Measurements from ENCODE around the gene APP. TPM values are rescaled to one million over a fixed set of nuclear protein-coding genes. Genes with fewer than 3 reads are reported as not detected.

The APP gene
- total and polyA plus RNA-seq, 10 of the 15 experiments (the other 5 are each of a cell fraction or from before 2014, with no cell fraction given): 8.8 to 94.9 (median 51.0) TPM

DNA sequence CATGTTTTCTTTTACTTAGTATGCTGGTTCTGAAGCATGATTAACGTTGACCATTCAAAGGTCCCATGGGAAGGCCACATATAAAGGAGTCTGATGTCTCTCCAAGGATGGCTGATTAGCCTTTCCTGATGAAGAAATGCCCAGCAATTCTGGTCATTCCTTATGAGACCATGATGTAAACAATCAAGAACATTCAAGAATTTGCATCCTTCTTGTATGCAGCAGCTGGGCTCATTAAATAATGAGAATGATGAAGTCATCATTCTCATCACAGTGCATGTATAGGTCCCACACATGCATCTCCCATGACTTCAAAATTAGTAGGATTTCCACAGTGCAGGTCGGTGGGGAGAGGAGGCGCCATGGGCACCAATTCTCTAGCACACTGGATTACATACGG is 85.4 kb downstream of the APP start:
- intact Hi-C loops (cut with micrococcal nuclease; ENCODE audit: unreplicated experiment): no loop called here
- no peaks in the 10 kb centered on the region for H3K4me1 ChIP-seq (ENCODE audit: control insufficient read depth, insufficient read depth, low read length)

DNA sequence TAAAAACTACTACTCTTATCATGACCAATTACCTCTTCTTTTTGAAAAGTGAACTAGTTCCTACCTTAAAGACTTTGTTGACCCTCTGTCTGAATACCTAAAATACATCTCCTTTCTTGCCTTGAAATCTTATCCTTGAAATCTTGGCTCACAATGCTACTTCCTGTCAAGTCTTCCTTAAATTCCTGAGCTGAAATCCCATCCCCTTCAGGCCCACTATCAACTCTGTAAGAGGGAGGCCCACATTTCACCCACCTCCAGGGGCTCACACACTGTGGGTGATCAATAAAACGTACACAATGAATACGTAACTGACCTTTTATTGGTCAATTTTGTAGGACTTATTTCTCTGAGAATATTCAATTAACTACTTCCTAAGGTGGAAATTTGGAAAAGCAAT is 88.0 kb downstream of the APP start:
- ChIA-PET SMC1A (ENCODE audit: uncharacterized antibody, unreplicated experiment) (interaction anchor here (2.1 kb wide), 1 partner anchor 9 kb away, joined by 6 read pairs; no protein-coding TSS in a partner anchor), CTCF (no interaction called here), POLR2A (no interaction called here), RAD21 (ENCODE audit: unreplicated experiment) (no interaction called here)
- DNase-seq (ENCODE audit: low read depth, low spot score) (no peak), FAIRE-seq (no peak), ATAC-seq (no peak)
- Histone ChIP-seq H3K4me3 (no peak overlapping the region), H3K36me3 (ENCODE audit: control insufficient read depth in 2 of 2, insufficient read depth in 2 of 2, low read length in 1 of 2) (no peaks in the 10 kb centered on the region), H3K9me3 (replicated peaks; ENCODE audit: control insufficient read depth, insufficient read depth, low read length) (no peaks in the 10 kb centered on the region), H3K27ac (ENCODE audit: control insufficient read depth, insufficient read depth) (no peak overlapping the region), H4K20me1 (ENCODE audit: control insufficient read depth, insufficient read depth) (no peaks in the 10 kb centered on the region), H3K9ac (ENCODE audit: control insufficient read depth, insufficient read depth, low read length) (no peak overlapping the region), H3K4me2 (ENCODE audit: control insufficient read depth, insufficient read depth) (no peak overlapping the region), H2AFZ (ENCODE audit: control insufficient read depth, low read depth, low read length) (no peak overlapping the region), H3K79me2 (ENCODE audit: control insufficient read depth, insufficient read depth, low read length) (no peaks in the 10 kb centered on the region), H3K4me1 (ENCODE audit: control insufficient read depth, insufficient read depth, low read length) (no peaks in the 10 kb centered on the region), H3K27me3 (replicated peaks in 1 of 2; ENCODE audit: control insufficient read depth in 2 of 2, insufficient read depth in 2 of 2, low read length in 1 of 2) (no peaks in the 10 kb centered on the region)
- in situ Hi-C loops (cut with MboI) (no loop called here), intact Hi-C loops (cut with micrococcal nuclease; ENCODE audit: unreplicated experiment) (no loop called here)
- no TSS peak for BruUV-seq (replicated peaks)
- WGBS (ENCODE audit: insufficient coverage, insufficient replicate concordance, low lambda C conversion rate, missing lambda C conversion rate): 89% methylated on average over 2 of the region's 2 CpGs
- TF ChIP-seq, protein P1, sequence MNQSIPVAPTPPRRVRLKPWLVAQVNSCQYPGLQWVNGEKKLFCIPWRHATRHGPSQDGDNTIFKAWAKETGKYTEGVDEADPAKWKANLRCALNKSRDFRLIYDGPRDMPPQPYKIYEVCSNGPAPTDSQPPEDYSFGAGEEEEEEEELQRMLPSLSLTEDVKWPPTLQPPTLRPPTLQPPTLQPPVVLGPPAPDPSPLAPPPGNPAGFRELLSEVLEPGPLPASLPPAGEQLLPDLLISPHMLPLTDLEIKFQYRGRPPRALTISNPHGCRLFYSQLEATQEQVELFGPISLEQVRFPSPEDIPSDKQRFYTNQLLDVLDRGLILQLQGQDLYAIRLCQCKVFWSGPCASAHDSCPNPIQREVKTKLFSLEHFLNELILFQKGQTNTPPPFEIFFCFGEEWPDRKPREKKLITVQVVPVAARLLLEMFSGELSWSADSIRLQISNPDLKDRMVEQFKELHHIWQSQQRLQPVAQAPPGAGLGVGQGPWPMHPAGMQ (IDR thresholded peaks at IDR 0.05; ENCODE audit: borderline replicate concordance): no peak
- TF ChIP-seq ZSCAN29 (IDR thresholded peaks at IDR 0.05): no peak
- no peak for TF ChIP-seq NR2C2 (IDR thresholded peaks at IDR 0.05; ENCODE audit: borderline replicate concordance, control insufficient read depth, insufficient read length, low read depth)
- TF ChIP-seq ZNF207 (IDR thresholded peaks at IDR 0.05; ENCODE audit: borderline replicate concordance): no peak
- no peak for TF ChIP-seq IKZF2 (IDR thresholded peaks at IDR 0.05)
- no peak for TF ChIP-seq CBX3 (IDR thresholded peaks at IDR 0.05; ENCODE audit: borderline replicate concordance, low read depth)
- TF ChIP-seq NRF1 (conservative IDR thresholded peaks at IDR 0.05; ENCODE audit: low read depth, low read length): no peak
- TF ChIP-seq KDM1A (IDR thresholded peaks at IDR 0.05; ENCODE audit: borderline replicate concordance): no peak
- no peak for TF ChIP-seq NFIC (IDR thresholded peaks at IDR 0.05; ENCODE audit: low read depth, low read length)
- no peak for TF ChIP-seq ZNF24 (IDR thresholded peaks at IDR 0.05)
- TF ChIP-seq, protein P2, sequence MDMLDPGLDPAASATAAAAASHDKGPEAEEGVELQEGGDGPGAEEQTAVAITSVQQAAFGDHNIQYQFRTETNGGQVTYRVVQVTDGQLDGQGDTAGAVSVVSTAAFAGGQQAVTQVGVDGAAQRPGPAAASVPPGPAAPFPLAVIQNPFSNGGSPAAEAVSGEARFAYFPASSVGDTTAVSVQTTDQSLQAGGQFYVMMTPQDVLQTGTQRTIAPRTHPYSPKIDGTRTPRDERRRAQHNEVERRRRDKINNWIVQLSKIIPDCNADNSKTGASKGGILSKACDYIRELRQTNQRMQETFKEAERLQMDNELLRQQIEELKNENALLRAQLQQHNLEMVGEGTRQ (IDR thresholded peaks at IDR 0.05; ENCODE audit: borderline replicate concordance, low read depth, low read length): no peak
- no peak for TF ChIP-seq JUNB (IDR thresholded peaks at IDR 0.05)
- TF ChIP-seq RB1 (IDR thresholded peaks at IDR 0.05; ENCODE audit: borderline replicate concordance): no peak
- TF ChIP-seq TBL1XR1 (IDR thresholded peaks at IDR 0.05; ENCODE audit: low read depth, low read length): no peak

More for the DNA sequence above, 85.4 kb downstream of the APP start:
- Histone ChIP-seq H3K27ac (ENCODE audit: control insufficient read depth, insufficient read depth) (no peak overlapping the region), H4K20me1 (ENCODE audit: control insufficient read depth, insufficient read depth) (no peaks in the 10 kb centered on the region), H2AFZ (ENCODE audit: control insufficient read depth, low read depth, low read length) (no peak overlapping the region), H3K9ac (ENCODE audit: control insufficient read depth, insufficient read depth, low read length) (no peak overlapping the region), H3K4me2 (ENCODE audit: control insufficient read depth, insufficient read depth) (no peak overlapping the region), H3K9me3 (replicated peaks; ENCODE audit: control insufficient read depth, insufficient read depth, low read length) (no peaks in the 10 kb centered on the region), H3K27me3 (replicated peaks in 1 of 2; ENCODE audit: control insufficient read depth in 2 of 2, insufficient read depth in 2 of 2, low read length in 1 of 2) (no peaks in the 10 kb centered on the region), H3K79me2 (ENCODE audit: control insufficient read depth, insufficient read depth, low read length) (no peaks in the 10 kb centered on the region), H3K36me3 (ENCODE audit: control insufficient read depth in 2 of 2, insufficient read depth in 2 of 2, low read length in 1 of 2) (no peaks in the 10 kb centered on the region), H3K4me3 (no peak overlapping the region)
- no peak for ATAC-seq
- no peak for FAIRE-seq
- in situ Hi-C loops (cut with MboI): no loop called here
- RAD21 ChIA-PET (ENCODE audit: unreplicated experiment): no interaction called here
- SMC1A ChIA-PET (ENCODE audit: uncharacterized antibody, unreplicated experiment): interaction anchor here (1.0 kb wide), 1 partner anchor 25 kb away, joined by 3 read pairs; no protein-coding TSS in a partner anchor
- POLR2A ChIA-PET: interaction anchor here (0.6 kb wide), 1 partner anchor 300 kb away, joined by 5 read pairs; no protein-coding TSS in a partner anchor
- no peak for TF ChIP-seq ZNF207 (IDR thresholded peaks at IDR 0.05; ENCODE audit: borderline replicate concordance)
- no peak for TF ChIP-seq KDM1A (IDR thresholded peaks at IDR 0.05; ENCODE audit: borderline replicate concordance)
- TF ChIP-seq PML (IDR thresholded peaks at IDR 0.05; ENCODE audit: low read length): no peak
- TF ChIP-seq MXI1 (IDR thresholded peaks at IDR 0.05; ENCODE audit: low read depth, low read length): no peak
- TF ChIP-seq SUZ12 (IDR thresholded peaks at IDR 0.05; ENCODE audit: unreplicated experiment): no peak
- TF ChIP-seq ZSCAN29 (IDR thresholded peaks at IDR 0.05): no peak
- TF ChIP-seq SP1 (IDR thresholded peaks at IDR 0.05; ENCODE audit: low read depth, low read length): no peak
- CTCF ChIA-PET: no interaction called here
- no TSS peak for BruUV-seq (replicated peaks)
- WGBS (ENCODE audit: insufficient coverage, insufficient replicate concordance, low lambda C conversion rate, missing lambda C conversion rate): 19% methylated on average over 4 of the region's 4 CpGs
- no peak for DNase-seq (ENCODE audit: low read depth, low spot score)

Measured in GM12878 (cell line).